ACC112 (cell line): Measurements from ENCODE around the gene SDK2.

ENCODE experiments used
- H2AFZ ChIP-seq: fragments of 200-600 bp; sonication (generic); one replicate; pipeline ENCODE4 v1.6.0; 2017; ENCODE audit warnings: antibody characterized with exemption, low read length; ENCODE audit not compliant: unreplicated experiment
- H3K27ac ChIP-seq: fragments of 200-600 bp; sonication (generic); 2 replicates; pipeline ENCODE4 v1.5.1; 2014; ENCODE audit warnings: low read depth, mild to moderate bottlenecking, antibody characterized with exemption, low read length, moderate library complexity
- H3K27me3 ChIP-seq: fragments of 200-600 bp; sonication (generic); 2 replicates; pipeline ENCODE4 v1.6.1; 2014; ENCODE audit warnings: mild to moderate bottlenecking, antibody characterized with exemption, low read length, moderate library complexity, mixed read lengths; ENCODE audit not compliant: insufficient read depth
- H3K36me3 ChIP-seq: fragments of 200-600 bp; sonication (generic); 2 replicates; pipeline ENCODE4 v1.6.1; 2016; ENCODE audit warnings: mild to moderate bottlenecking, antibody characterized with exemption, low read length, moderate library complexity, mixed read lengths; ENCODE audit not compliant: insufficient read depth
- H3K4me1 ChIP-seq: fragments of 200-600 bp; sonication (generic); one replicate; pipeline ENCODE4 v1.6.1; 2016; ENCODE audit warnings: low read length, mixed read lengths; ENCODE audit not compliant: insufficient read depth, unreplicated experiment, control insufficient read depth
- H3K4me3 ChIP-seq: fragments of 200-600 bp; sonication (generic); 2 replicates; pipeline ENCODE4 v1.5.1; 2014; ENCODE audit warnings: mild to moderate bottlenecking, low read depth, low read length
- H3K79me2 ChIP-seq: fragments of 200-600 bp; sonication (generic); one replicate; pipeline ENCODE4 v1.6.0; 2016; ENCODE audit warnings: low read length; ENCODE audit not compliant: control insufficient read depth, unreplicated experiment, insufficient read depth

SDK2 gene

GRCh38 chr17:73393381-73393780 is 250.9 kb downstream of the SDK2 start:
- Histone ChIP-seq H3K4me1 (no peaks in the 10 kb centered on the region), H3K4me3 (no peak overlapping the region), H3K79me2 (no peaks in the 10 kb centered on the region), H3K27ac (no peak overlapping the region), H2AFZ (no peak overlapping the region), H3K36me3 (no peaks in the 10 kb centered on the region), H3K27me3 (no peaks in the 10 kb centered on the region)

DNA sequence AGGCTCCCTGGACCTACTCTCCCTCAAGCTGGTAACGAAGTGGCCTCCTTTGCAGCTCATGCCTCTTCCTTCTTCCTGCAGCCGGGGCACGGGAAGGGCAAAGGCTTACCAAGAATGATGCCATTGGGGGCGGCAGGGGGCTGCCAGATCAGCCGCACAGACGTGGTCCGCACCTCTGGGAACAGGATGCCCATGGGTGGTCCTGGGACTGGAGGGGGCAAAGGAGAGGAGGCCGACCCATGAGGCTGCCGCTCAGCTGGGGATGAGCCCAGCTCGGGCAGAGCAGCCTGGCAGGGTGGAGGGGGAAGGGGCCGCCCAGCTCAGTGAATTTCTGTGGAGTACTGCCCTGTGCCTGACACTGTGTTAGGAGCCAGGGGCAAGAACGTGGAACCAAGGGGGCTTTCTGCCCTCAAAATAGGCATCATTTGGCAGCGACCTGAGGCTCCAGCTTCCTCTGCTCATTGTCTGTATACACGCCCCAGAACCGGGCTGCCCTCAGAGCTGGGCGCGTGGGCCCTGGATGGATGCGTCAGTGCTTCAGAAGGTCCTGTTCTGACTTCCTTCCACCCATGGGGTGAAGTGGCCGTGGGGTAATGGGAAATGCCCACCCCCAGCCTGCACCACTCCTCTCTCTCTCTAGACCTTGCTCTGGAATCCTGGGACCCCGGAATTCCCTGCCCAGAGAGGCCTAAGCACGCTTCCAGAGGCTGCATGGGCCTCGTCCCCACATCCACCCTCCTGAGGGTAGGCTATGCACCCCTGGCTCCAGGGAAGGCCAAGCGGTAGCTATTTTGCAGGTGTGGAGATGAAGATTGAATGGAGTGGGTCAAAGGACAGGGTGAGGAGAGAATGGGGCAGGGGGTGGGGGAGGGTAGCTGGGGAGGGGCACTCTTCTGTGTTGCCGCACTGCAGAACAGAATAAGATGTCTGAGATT is 252.6 kb downstream of the SDK2 start:
- Histone ChIP-seq H3K4me3 (no peak overlapping the region), H3K79me2 (no peaks in the 10 kb centered on the region), H3K27me3 (no peaks in the 10 kb centered on the region), H3K27ac (no peak overlapping the region), H2AFZ (no peak overlapping the region), H3K36me3 (no peaks in the 10 kb centered on the region), H3K4me1 (no peaks in the 10 kb centered on the region)

GRCh38 chr17:73390851-73391250 is 253.4 kb downstream of the SDK2 start:
- no peaks in the 10 kb centered on the region for H3K27me3 ChIP-seq
- no peaks in the 10 kb centered on the region for H3K4me1 ChIP-seq
- no peaks in the 10 kb centered on the region for H3K36me3 ChIP-seq
- H3K27ac ChIP-seq, result no peak overlapping the region
- H2AFZ ChIP-seq, result no peak overlapping the region
- no peaks in the 10 kb centered on the region for H3K79me2 ChIP-seq
- no peak overlapping the region for H3K4me3 ChIP-seq

GRCh38 chr17:73390221-73390620 is 254.0 kb downstream of the SDK2 start:
- Histone ChIP-seq H2AFZ (no peak overlapping the region), H3K79me2 (no peaks in the 10 kb centered on the region), H3K4me3 (no peak overlapping the region), H3K27ac (no peak overlapping the region), H3K27me3 (no peaks in the 10 kb centered on the region), H3K36me3 (no peaks in the 10 kb centered on the region), H3K4me1 (no peaks in the 10 kb centered on the region)

DNA sequence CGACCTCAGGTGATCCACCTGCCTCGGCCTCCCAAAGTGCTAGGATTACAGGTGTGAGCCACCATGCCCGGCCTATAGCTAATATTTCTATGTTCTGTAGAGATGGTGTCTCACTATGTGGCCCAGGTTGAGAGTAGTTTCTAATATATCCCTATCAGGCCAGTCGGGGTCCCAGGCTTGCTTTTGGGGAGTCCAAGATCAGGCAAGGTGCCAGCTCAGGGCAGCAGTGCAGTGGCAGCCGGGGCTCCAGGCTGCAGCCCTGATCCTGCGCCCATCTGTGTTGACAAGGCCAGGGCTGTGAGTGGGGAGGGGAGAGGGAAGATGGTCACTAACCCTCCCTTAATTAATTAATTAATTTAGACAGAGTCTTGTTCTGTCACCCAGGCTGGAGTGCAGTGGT is 254.8 kb downstream of the SDK2 start:
- H2AFZ ChIP-seq, result no peak overlapping the region
- no peak overlapping the region for H3K27ac ChIP-seq
- no peak overlapping the region for H3K4me3 ChIP-seq
- 0 out of 2 replicates have a peak, but pooled peaks cover under 1% of the 10 kb centered on the region for H3K27me3 ChIP-seq
- H3K79me2 ChIP-seq, result no peaks in the 10 kb centered on the region
- no peaks in the 10 kb centered on the region for H3K4me1 ChIP-seq
- no peaks in the 10 kb centered on the region for H3K36me3 ChIP-seq

DNA sequence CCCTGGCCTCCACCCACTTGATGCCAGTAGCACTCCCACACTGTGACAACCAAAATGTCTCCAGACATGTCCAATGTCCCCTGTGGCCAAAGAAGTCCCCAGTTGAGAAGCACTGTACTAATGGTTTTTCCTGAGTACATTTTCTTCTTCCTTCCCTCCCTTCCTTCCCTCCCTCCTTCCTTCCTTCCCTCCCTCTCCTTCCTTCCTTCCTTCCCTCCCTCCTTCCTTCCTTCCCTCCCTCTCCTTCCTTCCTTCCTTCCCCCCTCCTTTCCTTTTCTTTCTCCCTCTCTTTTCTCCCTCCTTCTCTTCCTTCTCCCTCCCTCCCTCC is 255.7 kb downstream of the SDK2 start:
- peaks cover 9% of the 10 kb centered on the region; the same call in 1 of the 2 replicates for H3K27me3 ChIP-seq
- H3K4me3 ChIP-seq, result no peak overlapping the region
- H3K27ac ChIP-seq, result no peak overlapping the region
- no peak overlapping the region for H2AFZ ChIP-seq
- H3K79me2 ChIP-seq, result no peaks in the 10 kb centered on the region
- no peaks in the 10 kb centered on the region for H3K4me1 ChIP-seq
- no peaks in the 10 kb centered on the region for H3K36me3 ChIP-seq

GRCh38 chr17:73387746-73388577 is 256.3 kb downstream of the SDK2 start:
- no peaks in the 10 kb centered on the region for H3K36me3 ChIP-seq
- peaks cover 10% of the 10 kb centered on the region; the same call in 1 of the 2 replicates for H3K27me3 ChIP-seq
- no peaks in the 10 kb centered on the region for H3K79me2 ChIP-seq
- H3K4me1 ChIP-seq, result no peaks in the 10 kb centered on the region
- H3K4me3 ChIP-seq, result no peak overlapping the region
- no peak overlapping the region for H3K27ac ChIP-seq
- H2AFZ ChIP-seq, result no peak overlapping the region

DNA sequence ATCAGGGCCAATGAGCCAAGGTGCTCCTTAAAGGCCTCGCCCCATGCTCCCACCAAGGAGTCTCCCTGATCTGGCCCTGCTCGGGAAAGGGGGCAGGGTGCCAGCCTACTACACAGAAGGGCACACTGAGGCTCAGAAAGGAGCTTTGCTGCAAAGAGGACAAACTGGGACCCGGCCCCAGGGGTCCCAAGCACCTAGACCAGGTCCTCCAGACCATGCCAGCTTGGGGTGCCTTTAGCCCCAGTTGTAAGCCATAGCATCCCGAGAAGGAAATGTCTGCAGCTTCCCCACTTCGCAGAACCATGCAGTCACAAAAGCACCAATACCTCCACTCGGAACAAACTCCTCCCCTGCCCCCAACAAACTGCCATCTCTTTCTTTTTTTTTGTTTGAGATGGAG is 257.7 kb downstream of the SDK2 start:
- no peaks in the 10 kb centered on the region for H3K79me2 ChIP-seq
- H3K4me3 ChIP-seq, result no peak overlapping the region
- H3K27me3 ChIP-seq, result peaks cover 10% of the 10 kb centered on the region; the same call in 1 of the 2 replicates
- no peak overlapping the region for H2AFZ ChIP-seq
- no peaks in the 10 kb centered on the region for H3K4me1 ChIP-seq
- no peaks in the 10 kb centered on the region for H3K36me3 ChIP-seq
- no peak overlapping the region for H3K27ac ChIP-seq

- Histone ChIP-seq H3K27me3 (peaks cover 10% of the 10 kb centered on the region; the same call in 1 of the 2 replicates), H3K4me3 (no peak overlapping the region), H3K79me2 (no peaks in the 10 kb centered on the region), H3K27ac (no peak overlapping the region), H3K4me1 (no peaks in the 10 kb centered on the region), H3K36me3 (no peaks in the 10 kb centered on the region), H2AFZ (no peak overlapping the region)
Observed at GRCh38 chr17:73384926-73385325, 259.3 kb downstream of the SDK2 start.

DNA sequence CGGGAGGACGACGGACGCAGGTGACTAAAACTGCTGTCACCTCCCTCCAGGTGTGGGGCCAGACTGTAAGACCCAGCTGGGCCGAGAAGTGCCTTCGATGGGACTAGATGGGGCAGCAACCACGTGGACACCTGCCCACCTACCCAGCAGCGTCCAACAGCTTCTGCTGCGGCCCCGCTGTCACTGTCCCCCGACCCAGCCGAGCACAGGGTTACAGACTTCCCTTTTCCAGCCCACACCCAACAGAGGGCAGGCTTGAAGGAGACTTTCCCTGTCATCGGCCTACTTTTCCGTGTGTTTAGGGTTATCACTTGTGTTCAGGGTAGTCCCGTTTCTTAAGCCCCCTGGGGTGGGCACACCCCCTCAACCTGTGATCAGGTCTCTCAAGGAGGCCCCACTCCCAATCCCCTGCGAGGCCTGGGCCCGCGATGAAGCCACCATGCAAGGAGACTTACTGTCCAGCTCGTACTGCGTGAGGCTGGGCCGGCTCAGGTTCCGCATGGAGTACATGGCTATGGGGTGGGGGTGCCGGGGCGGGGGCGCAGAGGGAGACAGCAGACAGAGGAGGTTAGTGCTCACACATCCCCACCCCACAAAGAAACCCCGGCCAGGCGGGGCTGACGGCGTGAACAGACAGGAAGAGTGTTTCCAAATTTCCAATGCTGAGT is 263.7 kb downstream of the SDK2 start:
- H3K79me2 ChIP-seq, result no peaks in the 10 kb centered on the region
- H2AFZ ChIP-seq, result no peak overlapping the region
- no peaks in the 10 kb centered on the region for H3K36me3 ChIP-seq
- no peaks in the 10 kb centered on the region for H3K4me1 ChIP-seq
- H3K27ac ChIP-seq, result no peak overlapping the region
- H3K27me3 ChIP-seq, result peaks cover 13% of the 10 kb centered on the region; the same call in 1 of the 2 replicates
- no peak overlapping the region for H3K4me3 ChIP-seq
